NT2/D1 (cell line): Measurements from ENCODE around the gene GARRE1.

Experiments
- DNase-seq: peaks from one replicate; pipeline ENCODE4 v3.0.0-alpha.2; 2011; ENCODE audit warnings: low read depth, low spot score
- H3K27me3 ChIP-seq: 2 replicates; pipeline ENCODE4 v1.6.0; 2011; ENCODE audit warnings: mild to moderate bottlenecking; ENCODE audit not compliant: insufficient read length, insufficient read depth
- H3K36me3 ChIP-seq: 2 replicates; pipeline ENCODE4 v1.6.1; 2011; ENCODE audit warnings: mild to moderate bottlenecking, low read length, mixed read lengths; ENCODE audit not compliant: insufficient read depth, insufficient read length
- H3K4me1 ChIP-seq: 2 replicates; pipeline ENCODE4 v1.5.1; 2011; ENCODE audit not compliant: insufficient read depth, insufficient read length
- H3K4me3 ChIP-seq: 2 replicates; pipeline ENCODE4 v1.5.1; 2011; ENCODE audit warnings: low read depth; ENCODE audit not compliant: insufficient read length
- H3K9ac ChIP-seq: 2 replicates; pipeline ENCODE4 v1.6.0; 2011; ENCODE audit warnings: low read depth; ENCODE audit not compliant: insufficient read length
- H3K9me3 ChIP-seq: 2 replicates; pipeline ENCODE4 v1.5.1; 2011; ENCODE audit warnings: mild to moderate bottlenecking, low read length; ENCODE audit not compliant: insufficient read depth
- SUZ12 ChIP-seq: IDR thresholded peaks from 2 replicates; pipeline ENCODE4 v1.6.1; 2011; ENCODE audit not compliant: insufficient read length, insufficient read depth; ENCODE audit errors: extremely low read depth
- YY1 ChIP-seq: IDR thresholded peaks from 2 replicates; pipeline ENCODE4 v1.6.1; 2011; ENCODE audit not compliant: insufficient read length, insufficient read depth
- ZNF274 ChIP-seq: IDR thresholded peaks from 2 replicates; pipeline ENCODE4 v1.6.1; 2011; ENCODE audit warnings: mild to moderate bottlenecking, low read depth, low read length

GARRE1 gene

GRCh38 chr19:34224996-34225658, 29.2 kb upstream of the GARRE1 start:
- no peak overlapping the region for H3K9ac ChIP-seq
- peaks cover 83% of the 10 kb centered on the region for H3K36me3 ChIP-seq
- peaks cover 3% of the 10 kb centered on the region for H3K4me1 ChIP-seq
- TF ChIP-seq YY1 = no peak
- no peak overlapping the region for H3K4me3 ChIP-seq
- peak; percentile 71 for DNase-seq
- H3K27me3 ChIP-seq = no peaks in the 10 kb centered on the region
- no peaks in the 10 kb centered on the region for H3K9me3 ChIP-seq

GRCh38 chr19:34225659-34226015, 28.7 kb upstream of the GARRE1 start:
- Histone ChIP-seq H3K4me1 (peaks cover 3% of the 10 kb centered on the region), H3K27me3 (no peaks in the 10 kb centered on the region), H3K4me3 (no peak overlapping the region), H3K9ac (no peak overlapping the region), H3K36me3 (peaks cover 85% of the 10 kb centered on the region), H3K9me3 (no peaks in the 10 kb centered on the region)
- TF ChIP-seq ZNF274 = no peak
- TF ChIP-seq SUZ12 = no peak
- no peak for TF ChIP-seq YY1
- no peak for DNase-seq

- Histone ChIP-seq H3K4me1 (peaks cover 3% of the 10 kb centered on the region), H3K27me3 (no peaks in the 10 kb centered on the region), H3K9me3 (no peaks in the 10 kb centered on the region), H3K36me3 (peaks cover 85% of the 10 kb centered on the region), H3K9ac (no peak overlapping the region), H3K4me3 (no peak overlapping the region)
- TF ChIP-seq ZNF274 = no peak
- TF ChIP-seq SUZ12 = no peak
- TF ChIP-seq YY1 = no peak
- no peak for DNase-seq
These were observed 28.3 kb upstream of the GARRE1 start for GRCh38 chr19:34226036-34226435.

GRCh38 chr19:34228347-34228746, 26.0 kb upstream of the GARRE1 start:
- Histone ChIP-seq H3K9me3 (no peaks in the 10 kb centered on the region), H3K9ac (no peak overlapping the region), H3K4me3 (no peak overlapping the region), H3K27me3 (no peaks in the 10 kb centered on the region), H3K36me3 (peaks cover 62% of the 10 kb centered on the region), H3K4me1 (peaks cover 3% of the 10 kb centered on the region)
- TF ChIP-seq YY1 (no peak), ZNF274 (no peak), SUZ12 (no peak)
- no peak for DNase-seq

- peaks cover 58% of the 10 kb centered on the region for H3K36me3 ChIP-seq
- no peak overlapping the region for H3K9ac ChIP-seq
- H3K9me3 ChIP-seq = no peaks in the 10 kb centered on the region
- H3K4me1 ChIP-seq = peaks cover 3% of the 10 kb centered on the region
- no peak for DNase-seq
- H3K4me3 ChIP-seq = no peak overlapping the region
- TF ChIP-seq SUZ12 (no peak), ZNF274 (no peak), YY1 (no peak)
- H3K27me3 ChIP-seq = no peaks in the 10 kb centered on the region
These were observed 25.6 kb upstream of the GARRE1 start for GRCh38 chr19:34228762-34229161.

- H3K36me3 ChIP-seq = peaks cover 50% of the 10 kb centered on the region
- peaks cover under 1% of the 10 kb centered on the region for H3K4me1 ChIP-seq
- TF ChIP-seq YY1 (no peak), SUZ12 (no peak), ZNF274 (no peak)
- no peak overlapping the region for H3K4me3 ChIP-seq
- no peak overlapping the region for H3K9ac ChIP-seq
- no peaks in the 10 kb centered on the region for H3K27me3 ChIP-seq
- no peak for DNase-seq
- no peaks in the 10 kb centered on the region for H3K9me3 ChIP-seq
These were observed 24.6 kb upstream of the GARRE1 start for GRCh38 chr19:34229721-34230120.

- H3K4me1 ChIP-seq = no peaks in the 10 kb centered on the region
- peaks cover 39% of the 10 kb centered on the region for H3K36me3 ChIP-seq
- no peak overlapping the region for H3K9ac ChIP-seq
- H3K4me3 ChIP-seq = no peak overlapping the region
- no peaks in the 10 kb centered on the region for H3K9me3 ChIP-seq
- TF ChIP-seq SUZ12 (no peak), YY1 (no peak), ZNF274 (no peak)
- DNase-seq = no peak
- no peaks in the 10 kb centered on the region for H3K27me3 ChIP-seq
These were observed 23.5 kb upstream of the GARRE1 start for GRCh38 chr19:34230820-34231219.

- peaks cover 33% of the 10 kb centered on the region for H3K36me3 ChIP-seq
- no peak overlapping the region for H3K4me3 ChIP-seq
- H3K9ac ChIP-seq = no peak overlapping the region
- peaks cover under 1% of the 10 kb centered on the region for H3K4me1 ChIP-seq
- H3K27me3 ChIP-seq = no peaks in the 10 kb centered on the region
- H3K9me3 ChIP-seq = no peaks in the 10 kb centered on the region
- no peak for DNase-seq
- TF ChIP-seq SUZ12 (no peak), ZNF274 (no peak), YY1 (no peak)
These were observed 22.9 kb upstream of the GARRE1 start for GRCh38 chr19:34231439-34231838.
